ENCODE measurements around the gene LYPD4.

LYPD4 gene

GRCh38 chr19:41887711-41888382 lies 43.4 kb upstream of the LYPD4 start:
- peak in 1 of 2 donors; percentile 58 for DNase-seq (ENCODE audit: low read depth in 2 of 2)

DNA sequence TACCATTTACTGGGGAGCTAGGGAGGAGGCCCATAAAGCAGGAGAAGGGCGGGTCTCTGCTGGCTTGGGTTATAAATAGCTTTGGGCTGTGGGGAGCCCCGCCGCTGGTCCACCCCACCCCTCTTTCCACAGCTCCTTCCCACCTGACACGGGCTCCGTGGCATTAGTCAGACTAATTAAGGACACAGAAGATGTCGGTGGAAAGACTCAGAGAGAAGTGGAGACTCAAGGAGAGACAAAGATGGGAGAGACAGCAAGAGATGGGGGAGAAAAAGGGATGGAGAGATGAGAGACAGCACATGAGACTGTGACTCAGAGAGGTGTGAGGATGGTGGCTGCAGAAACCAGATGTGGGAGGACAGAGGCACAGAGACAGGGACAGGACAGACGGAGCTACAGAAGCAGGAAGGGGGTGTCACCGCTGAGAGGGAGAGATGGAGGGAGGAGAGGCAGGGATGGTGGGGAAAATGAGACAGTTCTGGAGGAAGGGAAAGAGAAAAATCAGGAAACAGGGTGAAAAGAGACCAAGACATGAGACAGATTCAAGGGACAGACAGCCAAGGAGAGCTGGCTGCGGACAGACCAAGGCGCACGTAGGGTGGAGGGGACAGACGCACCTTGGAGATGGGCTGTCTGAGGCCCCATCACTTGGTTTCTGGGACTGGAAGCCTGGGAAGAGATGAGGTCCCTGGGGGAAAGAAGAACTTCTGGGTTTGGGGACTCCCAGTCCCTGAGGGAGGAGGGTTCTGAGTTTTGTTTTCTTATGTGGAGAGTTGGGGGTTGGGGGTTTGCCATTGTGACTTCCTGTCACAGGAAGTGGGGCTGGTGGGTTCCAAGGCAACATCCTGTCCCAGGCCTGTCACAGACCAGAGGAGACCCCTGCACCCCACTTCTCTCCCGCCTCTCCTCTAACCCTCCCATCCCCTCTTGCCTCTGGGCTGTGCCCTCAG lies 42.6 kb upstream of the LYPD4 start:
- TF ChIP-seq, protein P1, sequence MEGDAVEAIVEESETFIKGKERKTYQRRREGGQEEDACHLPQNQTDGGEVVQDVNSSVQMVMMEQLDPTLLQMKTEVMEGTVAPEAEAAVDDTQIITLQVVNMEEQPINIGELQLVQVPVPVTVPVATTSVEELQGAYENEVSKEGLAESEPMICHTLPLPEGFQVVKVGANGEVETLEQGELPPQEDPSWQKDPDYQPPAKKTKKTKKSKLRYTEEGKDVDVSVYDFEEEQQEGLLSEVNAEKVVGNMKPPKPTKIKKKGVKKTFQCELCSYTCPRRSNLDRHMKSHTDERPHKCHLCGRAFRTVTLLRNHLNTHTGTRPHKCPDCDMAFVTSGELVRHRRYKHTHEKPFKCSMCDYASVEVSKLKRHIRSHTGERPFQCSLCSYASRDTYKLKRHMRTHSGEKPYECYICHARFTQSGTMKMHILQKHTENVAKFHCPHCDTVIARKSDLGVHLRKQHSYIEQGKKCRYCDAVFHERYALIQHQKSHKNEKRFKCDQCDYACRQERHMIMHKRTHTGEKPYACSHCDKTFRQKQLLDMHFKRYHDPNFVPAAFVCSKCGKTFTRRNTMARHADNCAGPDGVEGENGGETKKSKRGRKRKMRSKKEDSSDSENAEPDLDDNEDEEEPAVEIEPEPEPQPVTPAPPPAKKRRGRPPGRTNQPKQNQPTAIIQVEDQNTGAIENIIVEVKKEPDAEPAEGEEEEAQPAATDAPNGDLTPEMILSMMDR (IDR thresholded peaks at IDR 0.05; ENCODE audit: low read depth, low read length), result no peak
- H3K4me3 ChIP-seq (replicated peaks in 1 of 2; ENCODE audit: low read depth in 2 of 2, low read length in 2 of 2), result no peak overlapping the region
- DNase-seq (ENCODE audit: low read depth in 2 of 2), result no peak

More at GRCh38 chr19:41887711-41888382, 43.4 kb upstream of the LYPD4 start:
- TF ChIP-seq, protein P1 (IDR thresholded peaks at IDR 0.05; ENCODE audit: low read depth, low read length), result peak; percentile 8
- no peak overlapping the region for H3K4me3 ChIP-seq (replicated peaks in 1 of 2; ENCODE audit: low read depth in 2 of 2, low read length in 2 of 2)

DNA sequence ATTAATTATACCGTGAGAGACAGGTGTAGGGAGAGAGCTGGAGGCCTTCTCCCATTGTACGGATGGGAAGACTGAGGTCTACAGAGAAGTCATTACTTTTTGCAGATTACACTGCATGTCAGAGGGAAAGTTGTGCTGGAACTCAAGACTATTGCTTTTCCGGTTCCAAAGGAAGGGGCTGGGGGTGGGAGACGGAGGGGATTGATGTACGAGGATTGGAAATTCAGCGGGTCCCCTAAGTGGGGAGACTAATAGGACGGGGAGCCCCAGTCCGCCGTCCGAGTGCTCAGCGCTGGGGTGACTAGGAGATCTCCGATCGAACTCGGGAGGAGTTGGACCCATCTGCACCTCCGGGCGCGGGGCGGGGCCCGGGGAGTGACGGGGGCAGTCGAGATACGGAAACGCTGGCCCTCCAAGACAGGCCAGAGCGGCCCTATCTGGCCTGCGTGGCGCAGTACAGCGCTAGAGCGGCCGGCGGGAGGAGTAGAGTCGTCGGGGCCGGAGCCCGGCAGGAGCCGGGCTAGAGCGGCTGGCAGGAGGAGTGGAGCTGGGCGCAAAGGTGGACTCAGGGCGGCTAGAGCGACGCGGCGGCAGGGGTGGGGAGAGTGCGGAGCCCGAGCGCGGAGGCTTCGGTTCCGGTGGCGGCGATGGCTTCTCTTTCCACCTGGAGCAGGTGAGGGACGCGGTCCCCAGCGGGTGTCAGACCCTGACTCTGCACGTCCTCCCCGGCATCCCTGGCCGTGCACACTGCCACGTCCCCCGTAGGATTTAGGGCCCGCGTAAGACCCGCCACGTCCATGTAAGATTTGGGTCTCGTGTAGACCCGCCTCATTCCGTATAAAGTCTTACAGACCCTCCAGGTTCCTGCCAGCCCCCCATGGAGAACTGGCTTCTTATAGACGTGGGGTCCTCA lies 39.6 kb upstream of the LYPD4 start:
- TF ChIP-seq, protein P1 (IDR thresholded peaks at IDR 0.05; ENCODE audit: low read depth, low read length), result peak; percentile 40
- H3K4me3 ChIP-seq (replicated peaks in 1 of 2; ENCODE audit: low read depth in 2 of 2, low read length in 2 of 2), result peak overlapping the region; percentile 59 to 96
- DNase-seq (ENCODE audit: low read depth in 2 of 2), result peak; percentile 96 to 98

DNA sequence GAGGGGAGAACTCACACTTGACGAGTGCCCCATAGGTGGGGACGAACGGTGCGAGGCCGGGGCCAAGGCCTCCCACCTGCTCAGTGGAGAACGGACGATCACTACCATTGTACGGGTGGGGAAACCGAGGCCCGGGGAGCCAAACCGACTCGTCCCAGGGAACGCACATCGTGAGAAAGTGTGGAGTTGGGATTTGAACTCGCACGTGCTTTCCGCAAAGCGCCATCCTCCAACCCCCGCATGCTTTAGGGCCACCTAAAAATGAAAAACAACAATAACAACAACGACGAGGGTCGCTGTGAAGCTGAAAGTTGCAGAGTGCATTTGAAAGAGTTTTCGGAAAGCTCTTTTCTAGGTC lies 39.0 kb upstream of the LYPD4 start:
- no peak for DNase-seq (ENCODE audit: low read depth in 2 of 2)
- peak overlapping the region; percentile 59 to 96 for H3K4me3 ChIP-seq (replicated peaks in 1 of 2; ENCODE audit: low read depth in 2 of 2, low read length in 2 of 2)
- TF ChIP-seq, protein P1 (IDR thresholded peaks at IDR 0.05; ENCODE audit: low read depth, low read length), result no peak

DNA sequence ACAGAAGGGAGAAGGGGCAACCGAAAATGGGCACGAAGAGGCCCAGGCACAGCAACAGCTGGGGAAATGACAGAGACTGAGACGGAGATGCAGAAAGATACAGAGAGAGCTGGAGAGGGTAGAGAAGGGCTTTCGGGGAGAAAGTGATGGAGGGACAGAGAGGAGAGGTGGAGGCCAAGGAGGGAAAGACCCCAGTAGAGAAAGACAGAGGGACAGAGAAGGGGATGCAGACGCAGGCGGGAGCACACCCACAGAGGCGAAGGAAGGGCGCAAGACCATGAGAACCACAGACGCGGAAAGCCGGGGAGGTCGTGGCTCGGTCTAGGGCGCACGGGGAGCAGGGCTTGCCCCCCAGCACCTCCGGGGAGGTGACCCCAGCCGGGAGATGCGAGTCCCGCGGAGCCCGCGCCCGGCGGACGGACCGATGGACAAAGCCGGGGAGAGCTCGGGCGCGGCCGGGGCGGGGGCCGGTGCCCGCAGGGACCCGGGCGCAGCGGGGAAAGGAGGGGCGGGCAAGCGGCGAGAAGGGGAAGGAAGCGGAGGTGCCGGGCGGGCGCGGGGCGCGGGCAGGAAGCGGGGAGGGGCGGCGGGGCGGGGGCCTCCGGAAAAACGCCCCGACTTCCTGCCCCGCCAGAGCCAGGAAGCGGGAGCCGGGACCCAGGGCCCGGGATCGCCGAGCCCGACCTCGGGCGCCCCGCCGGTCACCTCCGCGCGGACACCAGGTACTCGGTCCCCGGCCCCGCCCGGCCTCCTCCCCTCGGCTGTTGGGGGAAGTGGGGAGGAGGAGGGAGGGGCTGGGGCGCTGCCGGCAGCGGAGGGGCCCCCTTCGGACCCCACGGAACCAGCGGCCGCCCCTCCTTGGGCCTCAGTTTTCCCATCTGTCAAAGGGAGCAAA lies 38.3 kb upstream of the LYPD4 start, which contains the start of gene ARHGEF1:
TSS of gene ARHGEF1 (plus strand) at position 617 of the 895 bp plus-strand sequence. CDS start 4,899 bp downstream, outside the sequence.
- peak in 1 of 2 donors; percentile 39 for DNase-seq (ENCODE audit: low read depth in 2 of 2)
- TF ChIP-seq, protein P1 (IDR thresholded peaks at IDR 0.05; ENCODE audit: low read depth, low read length), result no peak
- peak within 1 kb of the TSS; percentile 59 to 96 for H3K4me3 ChIP-seq (replicated peaks in 1 of 2; ENCODE audit: low read depth in 2 of 2, low read length in 2 of 2)

Data from cardiac fibroblast (primary cell).